Osteocyte (in vitro differentiated cells): Measurements from ENCODE around the gene ST3GAL5. TPM values are rescaled to one million over a fixed set of nuclear protein-coding genes. Genes with fewer than 3 reads are reported as not detected.

ENCODE experiments used
- DNase-seq: peaks from one replicate; pipeline ENCODE4 v3.0.0; 2021; ENCODE audit warnings: mixed read lengths; ENCODE audit not compliant: unreplicated experiment; ENCODE audit errors: extremely low spot score
- H3K27ac Mint-ChIP-seq: one replicate; pipeline ENCODE4 v1.8.0; 2021; ENCODE audit warnings: mild to moderate bottlenecking, mixed read lengths; ENCODE audit not compliant: unreplicated experiment
- H3K27me3 Mint-ChIP-seq: one replicate; pipeline ENCODE4 v1.8.0; 2021; ENCODE audit warnings: mixed read lengths; ENCODE audit not compliant: unreplicated experiment
- H3K36me3 Mint-ChIP-seq: one replicate; pipeline ENCODE4 v1.8.0; 2021; ENCODE audit warnings: mixed read lengths; ENCODE audit not compliant: unreplicated experiment
- H3K4me1 Mint-ChIP-seq: one replicate; pipeline ENCODE4 v1.8.0; 2021; ENCODE audit warnings: mixed read lengths; ENCODE audit not compliant: unreplicated experiment
- H3K4me3 Mint-ChIP-seq: one replicate; pipeline ENCODE4 v1.8.0; 2021; ENCODE audit warnings: mild to moderate bottlenecking, moderate library complexity, mixed read lengths; ENCODE audit not compliant: unreplicated experiment
- H3K9me3 Mint-ChIP-seq: one replicate; pipeline ENCODE4 v1.8.0; 2021; ENCODE audit warnings: mixed read lengths; ENCODE audit not compliant: unreplicated experiment
- CTCF ChIP-seq: fragments of 200-600 bp; sonication (generic); IDR thresholded peaks from 2 replicates; pipeline ENCODE4 v1.5.0; 2021; ENCODE audit warnings: antibody characterized with exemption, mild to moderate bottlenecking, moderate library complexity
- total RNA-seq: library from RNA; stranded (reverse); gene quantifications from 2 replicates; pipeline ENCODE4 v1.2.1, GENCODE V29; 2021

ST3GAL5 gene
- total RNA-seq, 1 donor from 2014 or later: 42.2 TPM

GRCh38 chr2:85892216-85892944 lies 3.6 kb upstream of the ST3GAL5 start:
- Mint-ChIP-seq H3K4me3 (no peak overlapping the region), H3K36me3 (peaks cover 2% of the 10 kb centered on the region), H3K27ac (peak overlapping the region; percentile 92), H3K4me1 (peaks cover 58% of the 10 kb centered on the region), H3K27me3 (no peaks in the 10 kb centered on the region), H3K9me3 (no peaks in the 10 kb centered on the region)
- TF ChIP-seq CTCF: no peak
- no peak for DNase-seq

- no peak for TF ChIP-seq CTCF
- no peak for DNase-seq
- peak overlapping the region; percentile 70 for H3K27ac Mint-ChIP-seq
- H3K4me3 Mint-ChIP-seq: peak overlapping the region; percentile 66
- H3K9me3 Mint-ChIP-seq: no peaks in the 10 kb centered on the region
- peaks cover 73% of the 10 kb centered on the region for H3K4me1 Mint-ChIP-seq
- no peaks in the 10 kb centered on the region for H3K27me3 Mint-ChIP-seq
- peaks cover 2% of the 10 kb centered on the region for H3K36me3 Mint-ChIP-seq
Measured at GRCh38 chr2:85890522-85891176, 1.9 kb upstream of the ST3GAL5 start.

GRCh38 chr2:85889627-85890281 lies 964 bp upstream of the ST3GAL5 start:
- Mint-ChIP-seq H3K27ac (peak overlapping the region; percentile 95), H3K4me3 (peak overlapping the region; percentile 95), H3K36me3 (no peaks in the 10 kb centered on the region), H3K27me3 (no peaks in the 10 kb centered on the region), H3K9me3 (no peaks in the 10 kb centered on the region), H3K4me1 (peaks cover 75% of the 10 kb centered on the region)
- DNase-seq: no peak
- TF ChIP-seq CTCF: no peak

GRCh38 chr2:85888020-85888683 lies 638 bp downstream of the ST3GAL5 start:
- Mint-ChIP-seq H3K9me3 (no peaks in the 10 kb centered on the region), H3K4me3 (peak overlapping the region; percentile 79), H3K27me3 (no peaks in the 10 kb centered on the region), H3K36me3 (peaks cover under 1% of the 10 kb centered on the region), H3K4me1 (peaks cover 69% of the 10 kb centered on the region), H3K27ac (peak overlapping the region; percentile 74)
- no peak for TF ChIP-seq CTCF
- DNase-seq: no peak
